ENCODE results near the gene IFFO2.

The IFFO2 gene

DNA sequence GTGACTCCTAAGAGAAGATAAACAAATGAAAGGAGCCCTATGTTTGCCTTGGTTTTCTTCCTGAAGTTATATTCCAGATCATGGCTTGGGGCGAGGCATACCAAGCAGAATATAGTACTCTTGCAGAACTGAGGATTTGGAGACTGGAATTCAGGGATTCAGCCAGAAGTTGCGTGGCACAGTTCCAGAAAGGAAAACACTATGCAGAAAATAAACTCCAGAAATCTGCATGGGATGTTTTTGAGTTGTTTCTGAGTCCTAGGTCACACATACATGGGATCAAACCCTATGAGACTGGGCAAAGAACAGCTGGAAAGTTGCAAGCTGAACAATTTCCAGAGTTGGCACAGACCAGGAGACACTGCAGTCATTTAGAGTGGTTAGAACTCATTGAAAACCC, 42.9 kb upstream of the IFFO2 start:
- no peak for ATAC-seq

DNA sequence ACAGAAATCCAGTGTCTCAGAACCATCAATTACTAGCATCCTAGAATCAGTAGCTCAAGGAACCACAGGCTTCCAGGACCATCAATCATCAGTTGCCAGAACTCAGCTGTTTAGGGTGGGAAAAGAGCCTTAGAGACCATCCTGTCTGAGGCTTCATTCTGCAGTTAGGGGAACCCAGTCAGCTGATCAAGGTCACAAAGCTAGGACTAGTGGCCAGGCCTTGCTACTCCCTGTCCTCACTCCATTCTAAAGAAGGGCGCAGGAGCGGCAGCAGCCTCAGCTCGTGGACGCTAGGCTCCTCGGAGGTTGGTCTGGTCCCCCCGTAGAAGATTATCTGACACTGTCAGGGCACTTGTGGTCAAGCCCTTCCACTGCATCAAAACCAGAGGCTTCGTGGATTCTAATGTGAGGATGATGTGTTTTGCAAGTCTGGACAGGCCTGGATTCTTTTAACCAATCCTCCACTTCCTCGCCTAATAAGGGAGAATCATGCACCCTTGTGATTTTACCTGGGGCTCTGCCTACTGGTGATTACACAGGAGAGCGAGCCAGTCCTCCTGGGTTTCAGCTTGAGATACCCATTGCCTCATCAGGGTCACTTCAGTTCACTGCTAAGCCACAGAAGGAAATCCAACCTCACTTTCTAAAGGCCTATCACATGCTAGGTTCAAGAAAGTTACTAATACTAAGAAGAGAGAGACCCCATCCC, 41.7 kb upstream of the IFFO2 start:
- no peak for ATAC-seq
- no peak for TF ChIP-seq ZFP30 (CRISPR knock-in tag; IDR thresholded peaks at IDR 0.05)
- no peak for TF ChIP-seq ESRRG (CRISPR knock-in tag; IDR thresholded peaks at IDR 0.05)
- TF ChIP-seq, protein P1, sequence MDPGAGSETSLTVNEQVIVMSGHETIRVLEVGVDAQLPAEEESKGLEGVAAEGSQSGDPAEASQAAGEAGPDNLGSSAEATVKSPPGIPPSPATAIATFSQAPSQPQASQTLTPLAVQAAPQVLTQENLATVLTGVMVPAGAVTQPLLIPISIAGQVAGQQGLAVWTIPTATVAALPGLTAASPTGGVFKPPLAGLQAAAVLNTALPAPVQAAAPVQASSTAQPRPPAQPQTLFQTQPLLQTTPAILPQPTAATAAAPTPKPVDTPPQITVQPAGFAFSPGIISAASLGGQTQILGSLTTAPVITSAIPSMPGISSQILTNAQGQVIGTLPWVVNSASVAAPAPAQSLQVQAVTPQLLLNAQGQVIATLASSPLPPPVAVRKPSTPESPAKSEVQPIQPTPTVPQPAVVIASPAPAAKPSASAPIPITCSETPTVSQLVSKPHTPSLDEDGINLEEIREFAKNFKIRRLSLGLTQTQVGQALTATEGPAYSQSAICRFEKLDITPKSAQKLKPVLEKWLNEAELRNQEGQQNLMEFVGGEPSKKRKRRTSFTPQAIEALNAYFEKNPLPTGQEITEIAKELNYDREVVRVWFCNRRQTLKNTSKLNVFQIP (CRISPR knock-in tag; IDR thresholded peaks at IDR 0.05; ENCODE audit: borderline replicate concordance, low read depth) = no peak
- TF ChIP-seq TCF4 (CRISPR knock-in tag; IDR thresholded peaks at IDR 0.05; ENCODE audit: borderline replicate concordance) = no peak
- no peak for TF ChIP-seq GLIS3 (CRISPR knock-in tag; IDR thresholded peaks at IDR 0.05)

More for the DNA sequence above, 42.9 kb upstream of the IFFO2 start:
- TF ChIP-seq ZNF565 (CRISPR knock-in tag; conservative IDR thresholded peaks at IDR 0.05; ENCODE audit: low read depth) = no peak
- no peak for TF ChIP-seq GLIS3 (CRISPR knock-in tag; IDR thresholded peaks at IDR 0.05)
- TF ChIP-seq CSDC2 (CRISPR knock-in tag; IDR thresholded peaks at IDR 0.05) = no peak
- no peak for TF ChIP-seq RARB (CRISPR knock-in tag; IDR thresholded peaks at IDR 0.05)
- TF ChIP-seq ZNF8 (CRISPR knock-in tag; IDR thresholded peaks at IDR 0.05) = no peak
- TF ChIP-seq, protein P2, sequence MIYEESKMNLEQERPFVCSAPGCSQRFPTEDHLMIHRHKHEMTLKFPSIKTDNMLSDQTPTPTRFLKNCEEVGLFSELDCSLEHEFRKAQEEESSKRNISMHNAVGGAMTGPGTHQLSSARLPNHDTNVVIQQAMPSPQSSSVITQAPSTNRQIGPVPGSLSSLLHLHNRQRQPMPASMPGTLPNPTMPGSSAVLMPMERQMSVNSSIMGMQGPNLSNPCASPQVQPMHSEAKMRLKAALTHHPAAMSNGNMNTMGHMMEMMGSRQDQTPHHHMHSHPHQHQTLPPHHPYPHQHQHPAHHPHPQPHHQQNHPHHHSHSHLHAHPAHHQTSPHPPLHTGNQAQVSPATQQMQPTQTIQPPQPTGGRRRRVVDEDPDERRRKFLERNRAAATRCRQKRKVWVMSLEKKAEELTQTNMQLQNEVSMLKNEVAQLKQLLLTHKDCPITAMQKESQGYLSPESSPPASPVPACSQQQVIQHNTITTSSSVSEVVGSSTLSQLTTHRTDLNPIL (CRISPR knock-in tag; IDR thresholded peaks at IDR 0.05; ENCODE audit: low read depth) = no peak

DNA sequence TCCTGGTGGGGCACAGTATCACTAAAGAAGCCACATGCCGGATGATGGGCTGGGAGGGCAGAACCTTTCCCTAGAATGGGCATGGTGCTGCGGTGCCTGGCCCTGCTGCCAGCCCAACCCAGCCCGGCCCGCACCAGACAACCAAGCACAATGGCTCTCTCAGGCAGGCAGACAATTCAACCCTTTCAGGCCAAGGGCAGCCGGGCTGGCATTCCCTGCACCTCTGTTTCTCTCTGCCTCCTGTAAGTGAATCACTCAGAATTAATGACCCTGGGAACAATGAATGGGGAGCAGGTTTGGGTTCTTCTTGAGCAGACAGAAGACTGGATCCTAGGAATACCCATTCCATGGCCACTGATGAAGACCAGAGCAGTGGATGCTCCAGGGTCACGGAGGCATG, 41.0 kb upstream of the IFFO2 start:
- no peak for ATAC-seq
- TF ChIP-seq, protein P3, sequence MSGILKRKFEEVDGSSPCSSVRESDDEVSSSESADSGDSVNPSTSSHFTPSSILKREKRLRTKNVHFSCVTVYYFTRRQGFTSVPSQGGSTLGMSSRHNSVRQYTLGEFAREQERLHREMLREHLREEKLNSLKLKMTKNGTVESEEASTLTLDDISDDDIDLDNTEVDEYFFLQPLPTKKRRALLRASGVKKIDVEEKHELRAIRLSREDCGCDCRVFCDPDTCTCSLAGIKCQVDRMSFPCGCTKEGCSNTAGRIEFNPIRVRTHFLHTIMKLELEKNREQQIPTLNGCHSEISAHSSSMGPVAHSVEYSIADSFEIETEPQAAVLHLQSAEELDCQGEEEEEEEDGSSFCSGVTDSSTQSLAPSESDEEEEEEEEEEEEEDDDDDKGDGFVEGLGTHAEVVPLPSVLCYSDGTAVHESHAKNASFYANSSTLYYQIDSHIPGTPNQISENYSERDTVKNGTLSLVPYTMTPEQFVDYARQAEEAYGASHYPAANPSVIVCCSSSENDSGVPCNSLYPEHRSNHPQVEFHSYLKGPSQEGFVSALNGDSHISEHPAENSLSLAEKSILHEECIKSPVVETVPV (CRISPR knock-in tag; IDR thresholded peaks at IDR 0.05) = no peak
- TF ChIP-seq ESRRG (CRISPR knock-in tag; IDR thresholded peaks at IDR 0.05) (no peak), TCF4 (CRISPR knock-in tag; IDR thresholded peaks at IDR 0.05; ENCODE audit: borderline replicate concordance) (no peak), SNAI2 (CRISPR knock-in tag; IDR thresholded peaks at IDR 0.05) (no peak), ZNF565 (CRISPR knock-in tag; conservative IDR thresholded peaks at IDR 0.05; ENCODE audit: low read depth) (no peak), ZFP3 (CRISPR knock-in tag; IDR thresholded peaks at IDR 0.05) (no peak), ARNTL (CRISPR knock-in tag; IDR thresholded peaks at IDR 0.05; ENCODE audit: borderline replicate concordance, low read depth) (no peak), OSR1 (CRISPR knock-in tag; IDR thresholded peaks at IDR 0.05) (no peak), RARB (CRISPR knock-in tag; IDR thresholded peaks at IDR 0.05) (no peak), ISL1 (CRISPR knock-in tag; IDR thresholded peaks at IDR 0.05) (no peak), BACH2 (CRISPR knock-in tag; IDR thresholded peaks at IDR 0.05; ENCODE audit: borderline replicate concordance) (no peak), TOX (CRISPR knock-in tag; IDR thresholded peaks at IDR 0.05; ENCODE audit: borderline replicate concordance) (no peak), CSDC2 (CRISPR knock-in tag; IDR thresholded peaks at IDR 0.05) (no peak)
- TF ChIP-seq, protein P4, sequence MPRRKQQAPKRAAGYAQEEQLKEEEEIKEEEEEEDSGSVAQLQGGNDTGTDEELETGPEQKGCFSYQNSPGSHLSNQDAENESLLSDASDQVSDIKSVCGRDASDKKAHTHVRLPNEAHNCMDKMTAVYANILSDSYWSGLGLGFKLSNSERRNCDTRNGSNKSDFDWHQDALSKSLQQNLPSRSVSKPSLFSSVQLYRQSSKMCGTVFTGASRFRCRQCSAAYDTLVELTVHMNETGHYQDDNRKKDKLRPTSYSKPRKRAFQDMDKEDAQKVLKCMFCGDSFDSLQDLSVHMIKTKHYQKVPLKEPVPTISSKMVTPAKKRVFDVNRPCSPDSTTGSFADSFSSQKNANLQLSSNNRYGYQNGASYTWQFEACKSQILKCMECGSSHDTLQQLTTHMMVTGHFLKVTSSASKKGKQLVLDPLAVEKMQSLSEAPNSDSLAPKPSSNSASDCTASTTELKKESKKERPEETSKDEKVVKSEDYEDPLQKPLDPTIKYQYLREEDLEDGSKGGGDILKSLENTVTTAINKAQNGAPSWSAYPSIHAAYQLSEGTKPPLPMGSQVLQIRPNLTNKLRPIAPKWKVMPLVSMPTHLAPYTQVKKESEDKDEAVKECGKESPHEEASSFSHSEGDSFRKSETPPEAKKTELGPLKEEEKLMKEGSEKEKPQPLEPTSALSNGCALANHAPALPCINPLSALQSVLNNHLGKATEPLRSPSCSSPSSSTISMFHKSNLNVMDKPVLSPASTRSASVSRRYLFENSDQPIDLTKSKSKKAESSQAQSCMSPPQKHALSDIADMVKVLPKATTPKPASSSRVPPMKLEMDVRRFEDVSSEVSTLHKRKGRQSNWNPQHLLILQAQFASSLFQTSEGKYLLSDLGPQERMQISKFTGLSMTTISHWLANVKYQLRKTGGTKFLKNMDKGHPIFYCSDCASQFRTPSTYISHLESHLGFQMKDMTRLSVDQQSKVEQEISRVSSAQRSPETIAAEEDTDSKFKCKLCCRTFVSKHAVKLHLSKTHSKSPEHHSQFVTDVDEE (CRISPR knock-in tag; IDR thresholded peaks at IDR 0.05) = no peak
- TF ChIP-seq, protein P2 (CRISPR knock-in tag; IDR thresholded peaks at IDR 0.05; ENCODE audit: low read depth) = no peak
